CD4-positive, alpha-beta T cell treated with Interleukin-21 for 1 hour (primary cell): ENCODE data around the gene LY86.

Experiments
- DNase-seq: peaks from one replicate; pipeline ENCODE4 v3.0.0-alpha.2; 2020

Gene LY86

GRCh38 chr6:6624269-6624990 is 35.9 kb downstream of the LY86 start:
- no peak for DNase-seq

DNA sequence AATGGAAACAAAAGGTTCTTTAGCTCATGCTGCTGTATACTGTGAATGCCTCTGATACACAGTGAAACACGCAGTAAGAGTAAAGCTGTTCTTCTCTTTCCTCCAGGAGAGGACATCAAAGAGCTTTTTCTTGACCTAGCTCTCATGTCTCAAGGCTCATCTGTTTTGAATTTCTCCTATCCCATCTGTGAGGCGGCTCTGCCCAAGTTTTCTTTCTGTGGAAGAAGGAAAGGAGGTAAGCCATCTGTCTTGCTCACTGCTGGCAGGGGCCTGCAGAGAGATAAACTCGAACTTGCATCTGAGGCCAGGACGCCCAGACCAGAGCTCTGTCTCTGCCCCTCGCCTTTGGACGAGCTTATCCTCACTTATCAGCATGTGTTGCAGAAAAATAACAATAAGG is 37.7 kb downstream of the LY86 start:
- DNase-seq, result no peak

DNA sequence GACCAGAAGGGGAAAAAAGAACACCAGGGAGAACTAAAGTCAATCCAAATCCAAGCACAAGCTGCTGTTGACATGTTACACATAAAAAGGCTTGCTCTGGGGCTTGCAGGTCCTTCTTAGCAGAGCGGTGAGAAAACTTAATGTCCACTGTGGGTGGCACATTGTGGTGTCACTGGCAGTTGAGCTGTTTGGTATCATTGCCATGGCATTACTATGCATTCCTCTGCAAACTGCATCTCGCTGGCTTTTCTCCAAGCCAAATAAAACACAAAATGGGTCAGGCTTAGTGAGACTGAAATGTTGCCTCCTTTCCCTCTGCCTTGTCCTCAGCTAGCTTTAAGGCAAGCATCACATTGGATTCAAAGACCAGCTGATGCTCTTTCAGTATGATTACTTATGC is 40.9 kb downstream of the LY86 start:
- DNase-seq, result no peak

DNA sequence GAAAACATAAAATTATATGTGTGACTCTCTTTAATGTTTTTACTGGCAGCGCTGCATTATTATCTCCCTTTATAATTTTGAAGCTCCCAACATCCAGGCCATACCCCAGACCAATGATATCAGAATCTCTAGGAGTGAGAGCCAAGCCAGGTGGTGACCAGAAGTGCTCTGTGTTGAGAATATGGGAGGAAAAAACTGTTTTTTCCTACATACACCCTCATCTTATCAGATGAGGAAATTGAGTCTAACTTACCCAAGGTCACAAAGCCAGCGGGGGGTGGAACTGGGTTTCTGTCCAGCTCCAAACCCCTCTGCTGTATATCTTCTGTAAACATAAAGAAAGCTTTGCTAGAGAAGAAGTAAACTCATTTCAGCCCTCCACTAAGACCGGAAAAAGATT is 42.5 kb downstream of the LY86 start:
- DNase-seq, result no peak

DNA sequence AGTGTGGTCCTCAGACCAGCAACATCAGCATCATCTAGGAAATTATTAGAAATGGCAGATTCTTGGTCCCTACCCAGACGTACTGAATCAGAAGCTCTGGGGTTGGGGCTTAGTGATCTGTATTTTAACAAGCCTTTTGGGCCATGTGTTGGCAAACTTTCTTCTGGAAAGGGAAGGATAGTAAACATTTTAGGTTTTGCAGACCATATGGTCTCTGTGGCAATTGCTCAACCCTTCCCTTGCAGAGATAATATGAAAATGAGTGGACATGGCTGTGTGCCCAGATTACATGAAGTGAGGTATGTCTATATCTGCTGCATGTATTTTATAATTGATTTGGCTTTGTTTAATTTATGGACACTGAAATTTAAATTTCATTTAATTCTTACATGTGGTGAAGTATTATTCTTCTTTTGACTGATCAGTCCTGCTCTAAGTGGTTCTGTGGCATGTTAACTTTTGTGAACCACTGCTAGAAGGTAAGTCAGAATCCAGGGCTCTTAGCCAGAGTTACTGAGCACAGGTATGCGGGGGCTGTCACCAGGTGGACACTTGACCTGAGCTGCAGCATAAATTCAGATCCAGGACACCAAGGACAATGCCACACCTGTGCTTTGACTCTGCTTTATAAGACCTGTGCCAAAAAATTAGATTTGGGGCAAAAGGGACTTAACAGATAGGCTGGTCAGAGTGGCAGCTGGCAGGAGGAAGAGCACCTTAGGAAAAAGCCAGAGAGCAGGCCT is 43.2 kb downstream of the LY86 start:
- no peak for DNase-seq

DNA sequence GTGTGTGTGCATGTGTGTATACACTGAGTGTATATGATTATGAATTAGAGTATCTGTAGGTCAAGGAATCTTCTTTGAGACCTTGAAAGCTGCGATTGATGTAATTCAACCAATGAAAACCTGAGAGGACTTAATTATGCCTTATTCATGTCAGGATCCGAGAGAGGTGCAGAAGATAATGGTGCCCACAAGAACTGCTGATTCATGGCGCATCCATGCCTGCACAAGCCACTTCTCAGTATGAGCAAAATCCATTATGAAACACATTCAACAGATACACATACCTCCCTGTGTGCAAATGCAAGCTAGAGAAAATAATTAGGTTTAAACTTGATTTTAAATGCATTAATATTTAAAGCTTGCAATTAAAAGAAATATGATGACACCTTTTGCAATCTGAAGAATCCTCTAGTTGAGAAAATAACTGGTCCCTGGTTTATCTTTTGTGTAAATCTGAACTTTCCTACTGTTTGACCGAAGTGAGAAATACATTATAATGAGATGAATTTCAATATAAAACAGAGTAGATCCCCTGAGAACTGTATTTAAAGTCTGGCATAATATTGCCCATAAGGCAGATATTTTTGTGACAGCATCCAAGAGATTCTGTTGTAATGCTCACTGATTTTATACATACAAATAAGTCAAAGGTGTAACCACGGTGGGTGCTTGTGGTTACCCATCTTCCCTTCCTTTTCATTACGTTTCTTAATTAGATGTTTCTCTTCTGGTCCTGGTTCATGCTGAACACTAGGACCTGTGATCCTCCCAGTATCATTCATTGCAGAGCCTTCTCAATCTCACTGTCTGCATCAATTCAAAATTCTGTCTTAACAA is 45.6 kb downstream of the LY86 start:
- DNase-seq, result no peak

- no peak for DNase-seq
These were observed 46.2 kb downstream of the LY86 start for GRCh38 chr6:6634735-6635075.

DNA sequence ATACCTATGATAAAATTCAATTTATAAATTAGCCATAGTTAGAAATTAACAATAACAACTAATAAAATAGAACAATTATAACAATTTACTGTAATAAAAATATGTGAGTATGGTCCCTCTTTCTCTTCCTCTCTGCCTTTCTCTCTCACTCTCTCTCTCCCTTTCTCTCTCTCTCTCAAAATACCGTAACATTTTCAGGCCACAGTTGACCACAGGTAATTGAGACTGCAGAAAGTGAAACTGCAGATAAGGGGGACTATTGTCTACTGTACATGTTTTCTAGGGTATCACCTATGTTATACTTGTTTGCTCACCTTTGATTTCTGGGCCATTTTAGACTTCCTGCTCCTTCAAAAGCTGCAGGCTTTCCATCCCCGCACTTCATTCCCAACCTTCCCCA is 46.8 kb downstream of the LY86 start:
- DNase-seq, result no peak

GRCh38 chr6:6635869-6636268 is 47.3 kb downstream of the LY86 start:
- DNase-seq, result no peak

DNA sequence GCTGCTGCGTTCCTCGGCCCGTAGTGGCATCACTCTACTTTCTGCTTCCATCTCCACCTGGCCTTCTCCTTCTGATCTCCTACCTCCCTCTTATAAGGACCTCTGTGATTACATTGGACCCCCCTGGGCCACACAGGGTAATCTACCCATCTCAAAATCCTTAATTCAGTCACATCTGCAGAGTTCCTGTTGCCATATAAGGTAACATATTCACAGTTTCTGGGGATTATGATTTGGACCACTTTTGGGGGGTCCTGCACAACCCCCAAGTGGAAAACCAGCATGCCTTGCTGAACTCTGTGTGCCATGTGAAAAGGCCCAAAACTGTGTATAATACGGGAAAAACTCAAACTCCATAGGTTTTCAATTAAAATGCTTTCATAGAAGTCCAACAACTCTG is 51.1 kb downstream of the LY86 start:
- DNase-seq, result no peak

DNA sequence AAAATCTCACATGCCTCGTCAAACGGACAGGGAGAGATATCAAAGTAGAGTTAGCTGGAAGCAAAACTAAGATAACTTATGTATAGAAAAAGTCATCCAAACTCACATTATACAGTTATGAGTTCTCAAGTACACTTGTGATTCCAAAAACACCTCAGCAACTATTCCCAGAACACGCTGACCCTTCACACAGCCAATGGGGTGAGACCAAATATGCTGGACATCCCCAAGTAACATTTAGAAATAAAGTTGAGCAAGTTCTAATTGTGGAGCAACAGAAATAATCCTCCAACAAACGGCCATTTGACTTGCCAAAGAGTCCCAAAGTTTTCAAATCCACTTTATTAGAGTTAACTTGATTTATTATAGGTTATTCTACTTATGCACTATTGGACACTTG is 52.4 kb downstream of the LY86 start:
- no peak for DNase-seq

DNA sequence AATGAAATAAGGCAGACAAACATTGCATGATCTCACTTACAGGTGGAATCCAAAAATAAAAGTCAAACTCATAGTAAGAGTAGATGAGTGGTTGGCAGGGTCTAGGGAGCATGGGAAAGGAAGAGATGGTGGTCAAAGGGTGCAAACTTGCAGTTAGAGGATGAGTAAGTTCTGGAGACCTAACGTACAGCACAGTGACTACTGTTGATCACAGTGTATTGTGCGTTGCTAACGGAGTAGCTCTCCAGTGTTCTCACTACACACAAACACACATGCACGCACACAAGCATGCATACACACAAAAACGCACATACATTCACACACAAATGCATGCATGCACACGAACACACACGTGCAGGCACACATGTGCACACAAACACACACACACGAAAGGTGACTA is 54.9 kb downstream of the LY86 start:
- no peak for DNase-seq

DNA sequence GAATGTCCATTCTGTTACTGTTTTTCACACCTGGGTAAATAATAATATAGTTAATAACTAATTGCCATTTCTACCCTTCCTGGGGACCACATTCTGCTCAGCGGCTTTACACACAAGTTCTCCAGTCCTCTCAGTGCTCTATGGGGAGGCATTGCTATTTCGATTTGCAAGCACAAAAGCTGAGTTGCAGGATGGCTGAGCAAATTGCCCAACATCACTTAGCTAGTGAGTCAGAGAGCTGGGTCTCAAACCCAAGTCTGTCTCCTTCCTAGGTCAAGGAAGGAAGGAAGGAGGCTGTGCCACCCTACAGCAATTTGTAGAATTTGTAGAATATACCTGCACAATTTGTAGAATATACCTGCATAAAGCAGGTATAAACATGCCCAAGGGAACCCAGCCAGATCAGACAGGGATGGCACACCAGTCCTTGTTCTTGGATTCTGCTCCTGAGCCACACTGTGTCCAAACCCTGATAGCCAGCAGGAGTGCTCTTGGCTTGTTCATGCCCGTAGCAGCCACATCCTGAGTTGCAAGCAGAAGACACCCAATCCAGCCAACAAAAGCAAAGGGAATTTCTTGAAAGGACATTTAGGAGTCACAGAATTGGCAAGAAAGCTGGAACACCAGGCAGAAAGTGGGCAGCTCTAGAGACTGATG is 56.9 kb downstream of the LY86 start:
- DNase-seq, result no peak

- no peak for DNase-seq
These were observed 57.9 kb downstream of the LY86 start for GRCh38 chr6:6646384-6646783.

DNA sequence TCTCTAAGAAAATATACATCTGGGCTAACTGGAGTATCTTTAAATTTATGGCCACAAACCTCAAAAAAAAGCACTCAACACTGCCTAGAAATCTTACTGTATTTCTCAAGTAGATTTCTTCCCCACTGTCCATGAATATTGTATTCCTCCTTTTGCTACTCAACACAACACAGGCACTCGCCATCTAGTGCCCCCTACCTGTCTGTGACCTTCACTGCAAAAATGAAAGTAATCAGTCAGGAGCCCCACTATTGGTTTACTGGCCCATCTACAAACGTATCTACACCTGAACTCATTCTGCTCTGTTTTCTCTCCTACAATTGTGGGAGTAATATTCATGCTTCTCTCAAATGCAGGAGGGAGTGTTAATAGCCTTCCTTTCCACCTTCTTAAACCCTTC is 58.3 kb downstream of the LY86 start:
- no peak for DNase-seq

DNA sequence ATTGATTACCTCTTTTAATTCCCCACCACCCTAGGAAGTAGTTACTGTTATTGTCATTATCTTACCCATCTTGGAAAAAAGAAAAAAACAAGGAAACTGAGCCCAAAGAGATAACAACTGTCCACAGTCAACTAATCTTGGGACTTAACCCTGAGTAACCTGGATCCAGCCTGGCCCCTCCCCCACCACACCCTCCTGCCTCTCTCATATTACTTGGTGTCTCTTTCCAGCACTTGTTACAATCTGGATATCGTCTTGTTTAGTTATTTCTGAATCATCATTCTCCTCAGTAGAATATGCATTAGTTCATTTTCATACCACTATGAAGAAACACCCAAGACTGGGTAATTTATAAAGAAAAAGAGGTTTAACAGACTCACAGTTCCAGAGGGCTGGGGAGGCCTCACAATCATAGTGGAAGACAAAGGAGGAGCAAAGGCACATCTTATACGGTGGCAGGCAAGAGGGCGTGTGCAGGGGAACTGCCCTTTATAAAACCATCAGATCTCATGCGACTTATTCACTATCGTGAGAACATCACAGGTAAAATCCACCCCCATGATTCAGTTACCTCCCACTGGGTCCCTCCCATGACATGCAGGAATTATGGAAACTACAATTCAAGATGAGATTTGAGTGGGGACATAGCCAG is 60.3 kb downstream of the LY86 start:
- no peak for DNase-seq

DNA sequence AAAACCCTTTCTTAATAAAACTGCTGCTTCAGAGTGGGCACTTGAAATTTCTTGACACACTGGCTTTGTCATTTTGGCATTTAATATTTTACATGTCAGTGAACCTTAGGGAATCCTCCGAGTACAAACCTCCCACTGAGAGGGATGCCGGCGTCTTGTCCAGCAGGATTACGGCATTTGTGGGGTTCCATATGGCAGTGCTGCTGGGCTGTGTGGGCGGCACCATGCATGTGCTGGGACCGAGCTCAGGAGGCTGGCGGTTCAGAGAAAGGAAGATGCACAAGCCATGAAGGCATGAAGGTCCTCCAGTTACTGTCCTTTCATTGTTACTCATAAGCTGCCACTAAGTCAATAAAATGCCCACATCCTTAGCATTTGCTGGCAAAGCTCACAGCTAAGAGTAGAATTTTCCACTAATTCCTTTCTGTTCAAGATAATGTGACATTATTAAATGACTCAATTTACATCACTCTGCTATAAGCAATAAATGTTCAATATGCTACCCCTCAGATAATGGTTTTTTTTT is 61.4 kb downstream of the LY86 start:
- DNase-seq, result no peak

- DNase-seq, result no peak
These were observed 62.3 kb downstream of the LY86 start for GRCh38 chr6:6650839-6651238.

DNA sequence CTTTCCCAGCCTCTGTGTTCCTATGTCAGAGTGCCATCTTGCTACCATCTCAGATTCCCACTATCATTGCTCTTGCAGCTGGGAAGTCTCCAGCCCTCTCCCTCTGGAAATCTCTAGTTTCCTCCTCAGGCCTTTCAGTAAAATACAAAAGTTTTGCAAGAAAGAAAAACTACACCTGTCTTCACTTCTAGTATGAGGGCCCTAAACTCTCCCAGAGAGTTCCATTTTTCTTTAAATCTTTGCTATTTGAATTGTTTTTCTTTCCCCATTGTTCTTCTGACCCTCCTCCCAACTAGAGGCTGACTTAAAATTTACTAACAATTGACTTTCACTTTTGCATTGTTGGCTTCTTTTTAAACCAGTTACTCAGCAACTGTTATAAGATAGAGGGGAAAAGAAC is 62.8 kb downstream of the LY86 start:
- DNase-seq, result no peak

DNA sequence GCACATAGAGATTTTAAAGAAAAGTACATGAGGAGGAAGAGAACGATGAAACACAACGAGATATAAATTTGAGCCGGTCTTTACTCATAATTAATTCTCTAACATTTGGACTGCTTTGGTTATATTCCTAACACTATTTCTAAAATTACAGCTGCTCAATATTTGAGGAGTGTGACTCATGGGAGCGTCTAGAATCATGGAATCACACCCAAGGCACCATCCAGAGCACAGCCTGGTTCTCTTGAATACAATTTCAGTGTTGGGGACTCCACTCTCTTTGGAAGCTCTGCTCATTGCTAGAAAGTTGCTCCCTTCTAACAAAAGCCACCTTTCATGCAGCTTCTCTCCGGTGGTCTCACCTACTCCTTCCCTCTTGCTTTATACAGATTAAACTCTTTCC is 64.4 kb downstream of the LY86 start:
- DNase-seq, result no peak

GRCh38 chr6:6654599-6655575 is 66.4 kb downstream of the LY86 start:
- DNase-seq, result peak; percentile 7
